Suppressor macrophage treated with lipopolysaccharide for 1 hour (primary cell): Measurements from ENCODE around the gene TST.

Experiments used
- DNase-seq, 3 donors: peaks; one replicate each; pipeline ENCODE4 v3.0.0-alpha.2; 2020 to 2022

Gene TST

GRCh38 chr22:37019309-37020191 is at the start of gene TST, which contains the start of gene MPST:
Gene TST (minus strand): TSS chr22:37019447. CDS start chr22:37018732, 715 bp downstream.
Gene MPST (plus strand): TSS chr22:37019742. CDS start chr22:37019837, 95 bp downstream.
- DNase-seq, result peak; percentile 76 to 91 (median 81)

GRCh38 chr22:37068859-37069258 is 49.6 kb upstream of the TST start:
- DNase-seq, result no peak

- no peak for DNase-seq
Measured at GRCh38 chr22:37067428-37067827, 48.2 kb upstream of the TST start.

DNA sequence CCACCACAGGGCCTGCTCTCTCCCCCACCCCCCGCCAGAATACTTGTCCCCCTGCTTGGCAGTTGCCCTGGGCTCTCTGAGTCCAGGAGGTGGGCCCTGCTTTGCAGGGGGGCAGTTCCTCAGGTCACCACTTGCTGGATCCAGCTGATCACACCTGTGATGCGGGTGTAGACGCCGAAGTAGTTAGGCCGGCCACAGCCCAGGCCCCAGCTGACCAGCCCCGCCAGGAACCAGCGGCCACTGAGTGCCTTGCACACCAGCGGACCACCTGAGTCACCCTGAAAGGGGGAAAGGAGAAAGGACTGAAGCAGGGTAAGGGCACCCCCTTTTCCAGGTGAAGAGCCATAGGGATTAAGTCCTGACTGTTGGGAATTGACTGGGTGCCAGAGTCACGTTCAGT is 46.7 kb upstream of the TST start:
- DNase-seq, result no peak

DNA sequence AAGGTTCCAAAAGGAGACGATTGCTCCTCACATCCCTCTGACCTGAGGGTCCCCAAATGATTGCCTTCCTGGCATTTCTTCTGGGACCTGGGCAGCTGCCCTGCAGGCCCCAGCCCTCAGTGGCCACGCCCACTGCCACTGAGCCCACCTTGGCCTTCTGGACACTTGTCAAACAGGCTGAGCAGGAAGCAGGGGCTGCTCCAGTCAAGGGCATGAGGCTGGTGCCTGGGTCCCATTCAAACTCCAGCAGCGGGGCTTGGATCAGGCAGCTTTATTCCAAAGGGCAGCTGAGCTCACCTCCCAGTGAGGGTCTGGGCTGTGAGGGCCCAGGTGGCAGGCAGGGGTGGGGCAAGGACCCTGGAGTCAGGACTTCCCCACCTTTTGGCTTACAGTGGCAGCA is 45.9 kb upstream of the TST start:
- DNase-seq, result no peak

- DNase-seq, result no peak
Measured at GRCh38 chr22:37064553-37064952, 45.3 kb upstream of the TST start.

- DNase-seq, result no peak
Measured at GRCh38 chr22:37063431-37064420, 44.5 kb upstream of the TST start.

DNA sequence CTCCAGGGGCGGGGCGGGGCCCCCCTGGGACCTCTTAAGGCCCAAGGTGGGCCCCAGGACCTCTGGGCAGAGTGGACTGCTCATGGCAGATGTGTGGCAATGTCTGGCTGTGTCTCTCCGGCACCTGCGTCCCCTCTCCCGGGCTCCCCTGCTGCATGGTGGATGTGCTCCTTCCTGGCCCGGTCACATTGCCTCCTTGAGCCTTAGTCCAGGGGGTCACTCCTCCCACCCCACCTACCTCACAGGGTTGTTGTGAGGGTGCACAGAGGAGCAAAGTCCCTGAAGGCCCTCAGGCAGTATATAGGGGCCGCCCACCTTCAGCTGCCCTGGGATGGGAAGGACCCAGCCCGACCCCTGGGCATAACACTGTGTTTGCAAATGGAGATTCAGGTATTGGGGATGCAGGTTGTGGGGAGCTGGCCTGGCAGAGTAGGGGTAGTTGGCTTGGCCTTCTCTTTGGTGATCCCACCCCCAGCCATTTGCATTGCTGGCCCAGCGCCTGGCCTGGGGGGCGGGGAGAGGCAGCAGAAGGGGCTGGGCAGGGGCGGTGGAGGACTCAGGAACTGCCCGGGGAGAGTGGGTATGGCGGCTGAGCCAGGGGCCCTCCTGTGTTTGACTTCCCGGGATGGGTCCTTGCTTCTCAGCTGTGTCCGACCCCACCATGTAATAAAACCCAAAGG is 43.6 kb upstream of the TST start:
- no peak for DNase-seq

DNA sequence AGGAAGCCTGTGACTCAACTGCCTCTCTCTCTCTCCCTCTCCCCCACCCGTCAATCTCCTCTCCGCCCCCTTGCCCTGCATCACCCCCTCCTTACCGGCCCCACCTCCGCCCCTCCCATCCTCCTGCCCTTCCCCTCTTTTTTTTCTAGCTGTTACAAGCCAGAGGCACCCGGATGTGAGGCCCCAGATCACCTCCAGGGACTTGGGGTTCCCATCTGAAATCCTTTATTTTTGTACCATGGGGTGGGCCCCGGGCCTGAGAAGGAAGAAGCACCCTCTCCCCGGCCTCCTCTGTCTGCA is 43.1 kb upstream of the TST start:
- no peak for DNase-seq

- no peak for DNase-seq
Measured at GRCh38 chr22:37061611-37062375, 42.5 kb upstream of the TST start.

- no peak for DNase-seq
Measured at GRCh38 chr22:37060801-37061610, 41.8 kb upstream of the TST start.

- no peak for DNase-seq
Measured at GRCh38 chr22:37059876-37060449, 40.7 kb upstream of the TST start.

GRCh38 chr22:37058917-37059701 is 39.9 kb upstream of the TST start:
- no peak for DNase-seq

GRCh38 chr22:37057796-37058510 is 38.7 kb upstream of the TST start:
- DNase-seq, result no peak

DNA sequence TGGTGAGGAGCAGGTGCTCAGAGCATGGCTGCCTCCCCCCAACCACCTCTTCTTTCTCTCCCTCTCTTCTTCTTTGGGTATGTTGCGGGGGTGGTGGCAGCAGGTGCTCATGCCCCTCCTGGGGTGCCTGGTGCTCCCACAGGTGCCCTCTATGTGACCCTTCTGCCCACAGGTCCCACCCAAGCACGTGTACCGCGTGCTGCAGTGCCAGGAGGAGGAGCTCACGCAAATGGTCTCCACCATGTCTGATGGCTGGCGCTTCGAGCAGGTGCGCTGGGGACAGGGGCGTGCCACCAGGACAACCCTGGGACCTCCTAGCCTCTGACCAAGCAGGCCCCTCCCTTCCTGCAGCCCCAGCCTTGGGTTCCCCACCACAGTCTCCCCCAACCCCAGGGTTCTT is 38.0 kb upstream of the TST start:
- DNase-seq, result no peak

DNA sequence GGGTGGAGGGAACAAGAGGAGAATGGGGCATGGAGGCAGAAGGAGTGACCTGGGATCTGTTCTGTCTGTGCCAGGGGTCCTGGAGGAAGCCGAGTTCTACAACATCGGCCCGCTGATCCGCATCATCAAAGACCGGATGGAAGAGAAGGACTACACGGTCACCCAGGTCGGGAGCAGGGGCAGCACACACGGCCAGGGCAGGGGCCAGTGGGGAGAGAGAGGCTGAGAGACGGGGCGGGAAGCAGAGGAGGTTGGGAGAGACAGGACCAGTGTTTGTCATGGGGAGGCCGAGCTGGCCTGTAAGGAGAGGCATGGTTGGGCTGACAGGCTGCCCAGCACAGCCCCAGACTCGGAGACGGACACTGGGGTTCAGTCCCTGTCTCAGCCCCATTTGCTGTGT is 37.0 kb upstream of the TST start:
- DNase-seq, result no peak

GRCh38 chr22:37054600-37055365 is 35.5 kb upstream of the TST start:
- no peak for DNase-seq

DNA sequence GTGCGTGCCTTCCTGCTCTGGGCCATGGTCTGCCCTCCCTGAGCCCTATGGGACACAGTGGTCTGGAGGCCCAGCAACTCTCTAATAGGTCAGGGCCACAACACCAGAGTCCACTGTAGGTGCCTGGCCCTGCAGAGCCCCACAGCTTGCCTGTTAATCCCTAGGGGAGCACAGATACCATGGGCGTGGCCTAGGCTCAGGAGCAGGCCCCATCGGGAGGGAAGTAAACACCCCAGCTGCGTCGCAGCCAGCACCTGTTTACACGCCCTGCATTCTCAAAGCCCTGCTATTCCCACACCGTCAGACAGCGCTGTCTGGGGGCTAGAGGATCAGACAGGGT is 34.8 kb upstream of the TST start:
- no peak for DNase-seq
